Activated B cell treated with CpG ODN at 0.5 μM for 24 hours (primary cell): ENCODE data around the gene C22orf23. TPM values are rescaled to one million over a fixed set of nuclear protein-coding genes. Genes with fewer than 3 reads are reported as not detected.
"Not testable (repeated sequence)": the region's sequence is repeated elsewhere in the genome, so short reads cannot be mapped to it uniquely, and the experiment has no call there.

Source experiments
- ATAC-seq: fragments of 200-7000 bp; cut with Tn5 transposase; one replicate; pipeline ENCODE4 v1.10.0; 2021; ENCODE audit warnings: low read depth, mild to moderate bottlenecking, moderate library complexity
- CTCF ChIA-PET: fragments of 350-600 bp; sonication (Branson Sonifier 250); formaldehyde crosslinking; loops from one replicate; lab custom pipeline; 2021; ENCODE audit warnings: antibody characterized with exemption; lab: Charles Lee
- POLR2A ChIA-PET: fragments of 350-600 bp; sonication (Branson Sonifier 250); formaldehyde crosslinking; loops from one replicate; lab custom pipeline; 2021; ENCODE audit warnings: antibody characterized with exemption; lab: Charles Lee
- DNase-seq: peaks from one replicate; pipeline ENCODE4 v3.0.0; 2022
- H3K27ac Mint-ChIP-seq: one replicate; pipeline ENCODE4 v1.8.0; 2020; ENCODE audit warnings: mixed read lengths
- H3K27me3 Mint-ChIP-seq: one replicate; pipeline ENCODE4 v1.8.0; 2021; ENCODE audit warnings: mixed read lengths
- H3K36me3 Mint-ChIP-seq: one replicate; pipeline ENCODE4 v1.8.0; 2021; ENCODE audit warnings: low read depth, mixed read lengths
- H3K4me1 Mint-ChIP-seq: one replicate; pipeline ENCODE4 v1.8.0; 2021; ENCODE audit warnings: mixed read lengths
- H3K4me3 Mint-ChIP-seq: one replicate; pipeline ENCODE4 v1.8.0; 2020; ENCODE audit warnings: mild to moderate bottlenecking, mixed read lengths
- H3K9me3 Mint-ChIP-seq: one replicate; pipeline ENCODE4 v1.8.0; 2020; ENCODE audit warnings: mixed read lengths
- CTCF ChIP-seq: fragments of 200-600 bp; IDR thresholded peaks from one replicate; pipeline ENCODE4 v1.8.0; 2022; ENCODE audit warnings: antibody characterized with exemption, mild to moderate bottlenecking
- intact Hi-C: fragments of 100-400 bp; cut with micrococcal nuclease; formaldehyde crosslinking; loops from one replicate; pipeline ENCODE4 v1.15.1; 2024
- total RNA-seq: library from RNA; stranded (reverse); gene quantifications from 2 replicates; pipeline ENCODE4 v1.2.3, GENCODE V29; 2022

The C22orf23 gene
- total RNA-seq, 1 donor from 2014 or later, result 0.16 TPM

GRCh38 chr22:37967147-37967546 lies 13.7 kb upstream of the C22orf23 start:
- DNase-seq (no peak), ATAC-seq (no peak)
- H3K4me1 Mint-ChIP-seq, result no peaks in the 10 kb centered on the region
- ChIA-PET POLR2A (no interaction called here), CTCF (interaction anchor here (1.3 kb wide), 1 partner anchor 61 kb away, joined by 6 read pairs; the partner anchor contains the start of gene MICALL1)
- intact Hi-C loops, result no loop called here
- H3K27me3 Mint-ChIP-seq, result no peaks in the 10 kb centered on the region
- no peaks in the 10 kb centered on the region for H3K9me3 Mint-ChIP-seq
- no peak for TF ChIP-seq CTCF
- H3K4me3 Mint-ChIP-seq, result no peak overlapping the region
- peaks cover 54% of the 10 kb centered on the region for H3K36me3 Mint-ChIP-seq
- H3K27ac Mint-ChIP-seq, result no peak overlapping the region

- H3K4me1 Mint-ChIP-seq, result no peaks in the 10 kb centered on the region
- intact Hi-C loops, result loop anchor here (1.0 kb wide), 3 partner anchors 60 to 358 kb away; partner anchors contain the start of genes GGA1 and MICALL1
- no peaks in the 10 kb centered on the region for H3K9me3 Mint-ChIP-seq
- H3K27ac Mint-ChIP-seq, result no peak overlapping the region
- H3K36me3 Mint-ChIP-seq, result peaks cover 61% of the 10 kb centered on the region
- ChIA-PET CTCF (interaction anchor here (0.8 to 1.8 kb wide), 9 partner anchors 9 to 359 kb away, joined by 3 to 10 read pairs (median 4); partner anchors contain the start of genes MICALL1 and PDXP), POLR2A (interaction anchor here (1.7 kb wide), 1 partner anchor 12 kb away, joined by 4 read pairs; the partner anchor contains the start of genes C22orf23 and POLR2F)
- no peak for TF ChIP-seq CTCF
- H3K4me3 Mint-ChIP-seq, result no peak overlapping the region
- H3K27me3 Mint-ChIP-seq, result no peaks in the 10 kb centered on the region
- DNase-seq (no peak), ATAC-seq (no peak)
Measured at GRCh38 chr22:37965940-37966664, 12.7 kb upstream of the C22orf23 start.

- POLR2A ChIA-PET, result interaction anchor here (0.6 kb wide), 1 partner anchor 707 kb away, joined by 4 read pairs; no protein-coding TSS in a partner anchor
- Mint-ChIP-seq H3K36me3 (peaks cover 65% of the 10 kb centered on the region), H3K27me3 (no peaks in the 10 kb centered on the region), H3K27ac (no peak overlapping the region), H3K9me3 (no peaks in the 10 kb centered on the region), H3K4me3 (no peak overlapping the region), H3K4me1 (peaks cover 4% of the 10 kb centered on the region)
- ATAC-seq (no peak), DNase-seq (no peak)
- intact Hi-C loops, result no loop called here
- CTCF ChIA-PET, result no interaction called here
- no peak for TF ChIP-seq CTCF
Measured at GRCh38 chr22:37961062-37961461, 7.7 kb upstream of the C22orf23 start.

- Mint-ChIP-seq H3K4me3 (no peak overlapping the region), H3K36me3 (peaks cover 58% of the 10 kb centered on the region), H3K9me3 (no peaks in the 10 kb centered on the region), H3K27ac (no peak overlapping the region), H3K27me3 (no peaks in the 10 kb centered on the region), H3K4me1 (peaks cover 10% of the 10 kb centered on the region)
- ATAC-seq (no peak), DNase-seq (no peak)
- intact Hi-C loops, result no loop called here
- TF ChIP-seq CTCF, result no peak
- CTCF ChIA-PET, result no interaction called here
- POLR2A ChIA-PET, result no interaction called here
Measured at GRCh38 chr22:37959231-37959825, 5.9 kb upstream of the C22orf23 start.

- Mint-ChIP-seq H3K27me3 (peaks cover 7% of the 10 kb centered on the region), H3K4me3 (no peak overlapping the region), H3K36me3 (peaks cover 58% of the 10 kb centered on the region), H3K27ac (no peak overlapping the region), H3K9me3 (no peaks in the 10 kb centered on the region), H3K4me1 (peaks cover 28% of the 10 kb centered on the region)
- CTCF ChIA-PET, result no interaction called here
- POLR2A ChIA-PET, result no interaction called here
- intact Hi-C loops, result no loop called here
- DNase-seq (no peak), ATAC-seq (no peak)
- TF ChIP-seq CTCF, result no peak
Measured at GRCh38 chr22:37957232-37957631, 3.8 kb upstream of the C22orf23 start.

GRCh38 chr22:37955825-37956397 lies 2.5 kb upstream of the C22orf23 start:
- POLR2A ChIA-PET, result interaction anchor here (0.6 kb wide), 1 partner anchor 1462 kb away, joined by 3 read pairs; no protein-coding TSS in a partner anchor
- Mint-ChIP-seq H3K36me3 (peaks cover 45% of the 10 kb centered on the region), H3K4me1 (peaks cover 30% of the 10 kb centered on the region), H3K27me3 (peaks cover 14% of the 10 kb centered on the region)
- H3K27ac Mint-ChIP-seq, CTCF ChIA-PET, H3K9me3 Mint-ChIP-seq, H3K4me3 Mint-ChIP-seq, intact Hi-C loops, DNase-seq, ATAC-seq: not testable (repeated sequence)
